Activated naive CD8-positive, alpha-beta T cell treated with anti-CD3 and anti-CD28 coated beads for 36 hours (primary cell): ENCODE data around the gene PGGHG. TPM values are rescaled to one million over a fixed set of nuclear protein-coding genes. Genes with fewer than 3 reads are reported as not detected.

ENCODE experiments used
- total RNA-seq, 2 experiments: library from RNA; stranded (reverse); gene quantifications; one replicate each; pipeline ENCODE4 v1.2.3, GENCODE V29; 2021

The PGGHG gene
- total RNA-seq, 2 experiments from 2014 or later = 206 to 209 TPM

Other genes starting within 250 kb of the PGGHG start
- gene SCGB1C1, start 96.0 kb upstream of the PGGHG start, total RNA-seq = not detected
- 10 to 100 TPM; 44.0 to 45.5 TPM for gene BET1L, start 81.7 kb upstream of the PGGHG start, total RNA-seq
- gene RIC8A, start 81.4 kb upstream of the PGGHG start, total RNA-seq = 100 to 1,000 TPM; 105 to 111 TPM
- 10 to 100 TPM; 18.6 to 20.5 TPM for gene SIRT3, start 52.8 kb upstream of the PGGHG start, total RNA-seq
- 100 to 1,000 TPM; 235 to 239 TPM for gene PSMD13, start 52.1 kb upstream of the PGGHG start, total RNA-seq
- 1 to 10 TPM; 3.7 to 3.8 TPM for gene NLRP6, start 10.7 kb upstream of the PGGHG start, total RNA-seq
- not detected for gene IFITM5, start 10.4 kb downstream of the PGGHG start, total RNA-seq
- 100 to 1,000 TPM; 474 to 496 TPM for gene IFITM2, start 18.7 kb downstream of the PGGHG start, total RNA-seq
- 100 to 1,000 TPM; 345 to 356 TPM for gene IFITM1, start 24.9 kb downstream of the PGGHG start, total RNA-seq
- gene IFITM3, start 31.7 kb downstream of the PGGHG start, total RNA-seq = 10 to 100 TPM; 93.0 to 96.1 TPM
- 1 to 10 TPM; 1.1 to 1.9 TPM for gene B4GALNT4, start 80.4 kb downstream of the PGGHG start, total RNA-seq
- gene PKP3, start 105.1 kb downstream of the PGGHG start, total RNA-seq = not detected
- 10 to 100 TPM; 26.4 to 27.2 TPM for gene SIGIRR, start 125.9 kb downstream of the PGGHG start, total RNA-seq
- gene ANO9, start 152.9 kb downstream of the PGGHG start, total RNA-seq = 10 to 100 TPM; 22.2 to 22.9 TPM
- 10 to 100 TPM; 17.3 to 18.2 TPM for gene PTDSS2, start 161.2 kb downstream of the PGGHG start, total RNA-seq
- gene RNH1, start 218.1 kb downstream of the PGGHG start, total RNA-seq = 10 to 100 TPM; 94.7 to 97.2 TPM
- 10 to 100 TPM; 46.0 to 48.7 TPM for gene HRAS, start 246.4 kb downstream of the PGGHG start, total RNA-seq
- gene LRRC56, start 248.4 kb downstream of the PGGHG start, total RNA-seq = 1 to 10 TPM; 1.4 to 2.2 TPM